HCT116 (cell line): ENCODE data around the gene SLC24A3. TPM values are rescaled to one million over a fixed set of nuclear protein-coding genes. Genes with fewer than 3 reads are reported as not detected.

Experiments
- ATAC-seq: fragments of 200-7000 bp; cut with Tn5 transposase; 2 replicates; pipeline ENCODE4 v1.9.1; 2020; ENCODE audit warnings: mild to moderate bottlenecking, moderate library complexity
- BruUV-seq: library from RNA; stranded (reverse); fragments of 400-500 nt; replicated peaks from 2 replicates; lab custom pipeline; 2021; lab: Mats Ljungman, UMichigan
- CTCF ChIA-PET: fragments of 300-600 bp; sonication (Branson Sonifier 250); formaldehyde crosslinking; loops from one replicate; lab custom pipeline; 2021; ENCODE audit warnings: antibody characterized with exemption; lab: Charles Lee
- POLR2A ChIA-PET: fragments of 300-600, 350-600 bp; sonication (Branson Sonifier 250); formaldehyde crosslinking; loops from one replicate; lab custom pipeline; 2021; ENCODE audit warnings: antibody characterized with exemption; lab: Charles Lee
- RAD21 ChIA-PET, 2 experiments: fragments of 300-600 bp; sonication (Branson Sonifier 250); formaldehyde crosslinking; loops; one replicate each; lab custom pipeline; 2023; ENCODE audit warnings: low total read pairs in 2 of 2; ENCODE audit not compliant: uncharacterized antibody in 2 of 2, unreplicated experiment in 2 of 2, low non-redundant PET in 1 of 2; lab: Charles Lee
- DNase-seq: peaks from one replicate; pipeline ENCODE4 v3.0.0-alpha.2; 2010; ENCODE audit warnings: low read depth, low spot score
- H2AFZ ChIP-seq: fragments of 200-600 bp; shearing (Covaris generic), sonication (generic); 2 replicates; pipeline ENCODE4 v1.6.1; 2017; ENCODE audit warnings: low read depth, mixed run types, mixed read lengths, antibody characterized with exemption, low read length; ENCODE audit not compliant: poor library complexity, severe bottlenecking
- H3K27ac ChIP-seq: 2 replicates; pipeline ENCODE4 v1.5.1; 2012; ENCODE audit warnings: low read depth, low read length
- H3K27me3 ChIP-seq: fragments of 200-600 bp; sonication (generic); 2 replicates; pipeline ENCODE4 v1.6.1; 2016; ENCODE audit warnings: mixed run types, low read length, mixed read lengths; ENCODE audit not compliant: insufficient read depth
- H3K36me3 ChIP-seq, 2 experiments: fragments of 200-500 bp in 1 of 2; fragments of 200-600 bp in 1 of 2; sonication (Bioruptor generic) in 1 of 2; sonication (generic) in 1 of 2; 2 replicates each; pipeline versions ENCODE4 v1.5.1 to v1.6.1; 2014 to 2016; ENCODE audit warnings: low read length in 2 of 2, inconsistent platforms in 1 of 2, mixed read lengths in 1 of 2, mixed run types in 1 of 2; ENCODE audit not compliant: insufficient read depth in 2 of 2, control insufficient read depth in 1 of 2
- H3K4me1 ChIP-seq, 2 experiments: fragments of 200-600 bp in 1 of 2; sonication (generic) in 1 of 2; 2 replicates each; pipeline versions ENCODE4 v1.5.1 to v1.6.1; 2012 to 2017; ENCODE audit warnings: low read length in 2 of 2, inconsistent platforms in 1 of 2, mild to moderate bottlenecking in 1 of 2, mixed read lengths in 1 of 2, mixed run types in 1 of 2, moderate library complexity in 1 of 2; ENCODE audit not compliant: insufficient read depth in 2 of 2, control insufficient read depth in 1 of 2
- H3K4me2 ChIP-seq: fragments of 200-600 bp; sonication (generic); 2 replicates; pipeline ENCODE4 v1.6.1; 2017; ENCODE audit warnings: mixed run types, low read length, mixed read lengths
- H3K4me3 ChIP-seq, 2 experiments: fragments of 200-600 bp in 1 of 2; sonication (generic) in 1 of 2; replicated peaks in 1 of 2; 2 replicates each; pipeline ENCODE4 v1.5.1; 2011 to 2016; ENCODE audit warnings: low read length in 2 of 2, control low read depth in 1 of 2, low read depth in 1 of 2, mild to moderate bottlenecking in 1 of 2, mixed read lengths in 1 of 2, mixed run types in 1 of 2
- H3K79me2 ChIP-seq: fragments of 200-600 bp; sonication (generic); 2 replicates; pipeline ENCODE4 v1.6.1; 2017; ENCODE audit warnings: mild to moderate bottlenecking, mixed run types, low read length, moderate library complexity, mixed read lengths; ENCODE audit not compliant: insufficient read depth
- H3K9ac ChIP-seq: fragments of 200-600 bp; sonication (generic); 2 replicates; pipeline ENCODE4 v1.6.1; 2016; ENCODE audit warnings: low read length, mixed read lengths
- H3K9me2 ChIP-seq: fragments of 200-600 bp; sonication (generic), shearing (Covaris generic); 2 replicates; pipeline ENCODE4 v1.6.1; 2017; ENCODE audit warnings: mixed run types, mild to moderate bottlenecking, moderate library complexity; ENCODE audit not compliant: insufficient read depth
- H3K9me3 ChIP-seq, 2 experiments: fragments of 200-500 bp in 1 of 2; fragments of 200-600 bp in 1 of 2; sonication (Bioruptor generic) in 1 of 2; sonication (generic) in 1 of 2; 2 replicates each; pipeline ENCODE4 v1.6.1; 2014 to 2017; ENCODE audit warnings: low read length in 2 of 2, mixed read lengths in 2 of 2, inconsistent platforms in 1 of 2, low read depth in 1 of 2, mild to moderate bottlenecking in 1 of 2, mixed run types in 1 of 2, moderate library complexity in 1 of 2; ENCODE audit not compliant: control insufficient read depth in 1 of 2, insufficient read depth in 1 of 2
- H4K20me1 ChIP-seq: fragments of 200-600 bp; sonication (generic), shearing (Covaris generic); 2 replicates; pipeline ENCODE4 v1.6.1; 2017; ENCODE audit warnings: mixed run types, mild to moderate bottlenecking, moderate library complexity; ENCODE audit not compliant: insufficient read depth
- CBX3 ChIP-seq: IDR thresholded peaks from 2 replicates; pipeline ENCODE4 v1.6.1; 2012; ENCODE audit warnings: low read depth
- CEBPB ChIP-seq: IDR thresholded peaks from 2 replicates; pipeline ENCODE4 v1.6.1; 2012; ENCODE audit warnings: low read depth
- ELF1 ChIP-seq: IDR thresholded peaks from 2 replicates; pipeline ENCODE4 v1.6.1; 2012; ENCODE audit warnings: low read depth, borderline replicate concordance
- EZH2phosphoT487 ChIP-seq: fragments of 200-600 bp; IDR thresholded peaks from 2 replicates; pipeline ENCODE4 v1.6.1; 2018; ENCODE audit warnings: antibody characterized with exemption, borderline replicate concordance
- FOSL1 ChIP-seq: IDR thresholded peaks from 2 replicates; pipeline ENCODE4 v1.6.1; 2012; ENCODE audit warnings: low read depth
- JUND ChIP-seq: IDR thresholded peaks from 2 replicates; pipeline ENCODE4 v1.6.1; 2012
- POLR2A ChIP-seq: IDR thresholded peaks from 2 replicates; pipeline ENCODE4 v1.7.0; 2011; ENCODE audit warnings: borderline replicate concordance; ENCODE audit not compliant: insufficient read depth, insufficient read length; ENCODE audit errors: extremely low read depth
- POLR2AphosphoS5 ChIP-seq: IDR thresholded peaks from 2 replicates; pipeline ENCODE4 v1.6.1; 2011; ENCODE audit warnings: mild to moderate bottlenecking, low read depth, low read length, moderate library complexity
- RAD21 ChIP-seq: IDR thresholded peaks from 2 replicates; pipeline ENCODE4 v1.6.1; 2012; ENCODE audit warnings: low read depth, mild to moderate bottlenecking
- SIN3A ChIP-seq: IDR thresholded peaks from 2 replicates; pipeline ENCODE4 v1.6.1; 2012; ENCODE audit warnings: low read depth
- SP1 ChIP-seq: IDR thresholded peaks from 2 replicates; pipeline ENCODE4 v1.6.1; 2012; ENCODE audit warnings: low read depth
- SRF ChIP-seq: IDR thresholded peaks from 2 replicates; pipeline ENCODE4 v1.6.1; 2012; ENCODE audit warnings: low read depth
- YY1 ChIP-seq: IDR thresholded peaks from 2 replicates; pipeline ENCODE4 v1.6.1; 2011; ENCODE audit warnings: low read length, low read depth, moderate library complexity, mild to moderate bottlenecking; ENCODE audit not compliant: insufficient replicate concordance; ENCODE audit errors: extremely low read depth
- ZNF274 ChIP-seq: fragments of 200-500 bp; sonication (Bioruptor generic); IDR thresholded peaks from 2 replicates; pipeline ENCODE4 v1.6.1; 2014; ENCODE audit warnings: mild to moderate bottlenecking, low read depth, low read length, inconsistent platforms
- intact Hi-C: fragments of 100-400 bp; cut with micrococcal nuclease; formaldehyde crosslinking; loops from 2 replicates; pipeline ENCODE4 v1.10.0; 2022
- total RNA-seq: library from RNA; stranded (reverse); gene quantifications from one replicate; pipeline ENCODE4 v1.2.1, GENCODE V29; 2021; ENCODE audit not compliant: unreplicated experiment
- TF ChIP-seq, protein P1 (sequence below): IDR thresholded peaks from 2 replicates; pipeline ENCODE4 v1.6.1; 2011; ENCODE audit warnings: mild to moderate bottlenecking, low read length, moderate library complexity; ENCODE audit not compliant: insufficient replicate concordance; ENCODE audit errors: extremely low read depth
- TF ChIP-seq, protein P2 (sequence below), 3 experiments: fragments of 200-600 bp in 1 of 3; sonication (generic) in 1 of 3; IDR thresholded peaks in 2 of 3; conservative IDR thresholded peaks in 1 of 3; 2 replicates each; pipeline ENCODE4 v1.5.1; 2012 to 2017; ENCODE audit warnings: low read depth in 2 of 3, low read length in 2 of 3, antibody characterized with exemption in 1 of 3, borderline replicate concordance in 1 of 3, control low read depth in 1 of 3, mild to moderate bottlenecking in 1 of 3, mixed read lengths in 1 of 3, mixed run types in 1 of 3, moderate library complexity in 1 of 3; ENCODE audit not compliant: insufficient read depth in 1 of 3
- TF ChIP-seq, protein P3 (sequence below): IDR thresholded peaks from 2 replicates; pipeline ENCODE4 v1.6.1; 2012
- TF ChIP-seq, protein P4 (sequence below): IDR thresholded peaks from 2 replicates; pipeline ENCODE4 v1.6.1; 2012; ENCODE audit warnings: low read depth
- TF ChIP-seq, protein P5 (sequence below): IDR thresholded peaks from 2 replicates; pipeline ENCODE4 v1.6.1; 2012

The SLC24A3 gene
- total RNA-seq, 1 experiment from 2014 or later = not detected

DNA sequence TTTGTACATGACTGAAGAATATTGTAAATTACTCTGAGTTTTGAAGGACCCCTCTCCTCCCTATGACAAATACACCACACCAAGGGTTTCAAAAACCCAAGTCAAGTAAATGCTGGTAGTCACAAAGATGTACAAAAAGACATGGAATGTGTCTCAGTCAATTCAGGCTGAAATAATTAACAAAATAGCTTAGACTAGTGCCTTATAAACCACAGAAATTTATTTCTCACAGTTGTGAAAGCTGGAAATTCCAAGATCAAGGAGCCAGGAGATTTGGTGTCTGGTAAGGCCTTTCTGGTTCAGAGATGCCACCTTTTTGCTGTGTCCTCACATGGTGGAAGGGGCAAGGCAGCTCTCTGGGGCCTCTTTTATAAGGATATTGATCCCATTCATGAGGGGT, 343.3 kb downstream of the SLC24A3 start:
- CTCF ChIA-PET = no interaction called here
- H4K20me1 ChIP-seq = no peaks in the 10 kb centered on the region

More for the DNA sequence above, 343.3 kb downstream of the SLC24A3 start:
- Histone ChIP-seq H3K4me3 (no peak overlapping the region), H3K9me2 (no peaks in the 10 kb centered on the region), H3K27me3 (peaks cover 3% of the 10 kb centered on the region; the same call in 1 of the 2 replicates), H3K4me2 (no peak overlapping the region), H3K36me3 (no peaks in the 10 kb centered on the region), H2AFZ (no peak overlapping the region), H3K9me3 (no peaks in the 10 kb centered on the region), H3K79me2 (no peaks in the 10 kb centered on the region), H3K9ac (no peak overlapping the region), H3K4me1 (no peaks in the 10 kb centered on the region), H3K27ac (no peak overlapping the region)
- RAD21 ChIA-PET = no interaction called here
- intact Hi-C loops = no loop called here
- POLR2A ChIA-PET = no interaction called here
- no peak for DNase-seq
- TF ChIP-seq POLR2A (no peak), ZNF274 (no peak), JUND (no peak), CEBPB (no peak), FOSL1 (no peak), SIN3A (no peak), ELF1 (no peak), EZH2phosphoT487 (no peak), CBX3 (no peak), RAD21 (no peak), SRF (no peak), POLR2AphosphoS5 (no peak), SP1 (no peak), YY1 (no peak)
- TF ChIP-seq, protein P1, sequence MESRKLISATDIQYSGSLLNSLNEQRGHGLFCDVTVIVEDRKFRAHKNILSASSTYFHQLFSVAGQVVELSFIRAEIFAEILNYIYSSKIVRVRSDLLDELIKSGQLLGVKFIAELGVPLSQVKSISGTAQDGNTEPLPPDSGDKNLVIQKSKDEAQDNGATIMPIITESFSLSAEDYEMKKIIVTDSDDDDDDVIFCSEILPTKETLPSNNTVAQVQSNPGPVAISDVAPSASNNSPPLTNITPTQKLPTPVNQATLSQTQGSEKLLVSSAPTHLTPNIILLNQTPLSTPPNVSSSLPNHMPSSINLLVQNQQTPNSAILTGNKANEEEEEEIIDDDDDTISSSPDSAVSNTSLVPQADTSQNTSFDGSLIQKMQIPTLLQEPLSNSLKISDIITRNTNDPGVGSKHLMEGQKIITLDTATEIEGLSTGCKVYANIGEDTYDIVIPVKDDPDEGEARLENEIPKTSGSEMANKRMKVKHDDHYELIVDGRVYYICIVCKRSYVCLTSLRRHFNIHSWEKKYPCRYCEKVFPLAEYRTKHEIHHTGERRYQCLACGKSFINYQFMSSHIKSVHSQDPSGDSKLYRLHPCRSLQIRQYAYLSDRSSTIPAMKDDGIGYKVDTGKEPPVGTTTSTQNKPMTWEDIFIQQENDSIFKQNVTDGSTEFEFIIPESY = no peak
- TF ChIP-seq, protein P2, sequence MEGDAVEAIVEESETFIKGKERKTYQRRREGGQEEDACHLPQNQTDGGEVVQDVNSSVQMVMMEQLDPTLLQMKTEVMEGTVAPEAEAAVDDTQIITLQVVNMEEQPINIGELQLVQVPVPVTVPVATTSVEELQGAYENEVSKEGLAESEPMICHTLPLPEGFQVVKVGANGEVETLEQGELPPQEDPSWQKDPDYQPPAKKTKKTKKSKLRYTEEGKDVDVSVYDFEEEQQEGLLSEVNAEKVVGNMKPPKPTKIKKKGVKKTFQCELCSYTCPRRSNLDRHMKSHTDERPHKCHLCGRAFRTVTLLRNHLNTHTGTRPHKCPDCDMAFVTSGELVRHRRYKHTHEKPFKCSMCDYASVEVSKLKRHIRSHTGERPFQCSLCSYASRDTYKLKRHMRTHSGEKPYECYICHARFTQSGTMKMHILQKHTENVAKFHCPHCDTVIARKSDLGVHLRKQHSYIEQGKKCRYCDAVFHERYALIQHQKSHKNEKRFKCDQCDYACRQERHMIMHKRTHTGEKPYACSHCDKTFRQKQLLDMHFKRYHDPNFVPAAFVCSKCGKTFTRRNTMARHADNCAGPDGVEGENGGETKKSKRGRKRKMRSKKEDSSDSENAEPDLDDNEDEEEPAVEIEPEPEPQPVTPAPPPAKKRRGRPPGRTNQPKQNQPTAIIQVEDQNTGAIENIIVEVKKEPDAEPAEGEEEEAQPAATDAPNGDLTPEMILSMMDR (IDR thresholded peaks at IDR 0.05 in 2 of 3, conservative IDR thresholded peaks at IDR 0.05 in 1 of 3; ENCODE audit: borderline replicate concordance in 1 of 3, insufficient read depth in 1 of 3, low read depth in 2 of 3, low read length in 2 of 3) = no peak
- TF ChIP-seq, protein P3, sequence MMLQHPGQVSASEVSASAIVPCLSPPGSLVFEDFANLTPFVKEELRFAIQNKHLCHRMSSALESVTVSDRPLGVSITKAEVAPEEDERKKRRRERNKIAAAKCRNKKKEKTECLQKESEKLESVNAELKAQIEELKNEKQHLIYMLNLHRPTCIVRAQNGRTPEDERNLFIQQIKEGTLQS = no peak
- TF ChIP-seq, protein P4, sequence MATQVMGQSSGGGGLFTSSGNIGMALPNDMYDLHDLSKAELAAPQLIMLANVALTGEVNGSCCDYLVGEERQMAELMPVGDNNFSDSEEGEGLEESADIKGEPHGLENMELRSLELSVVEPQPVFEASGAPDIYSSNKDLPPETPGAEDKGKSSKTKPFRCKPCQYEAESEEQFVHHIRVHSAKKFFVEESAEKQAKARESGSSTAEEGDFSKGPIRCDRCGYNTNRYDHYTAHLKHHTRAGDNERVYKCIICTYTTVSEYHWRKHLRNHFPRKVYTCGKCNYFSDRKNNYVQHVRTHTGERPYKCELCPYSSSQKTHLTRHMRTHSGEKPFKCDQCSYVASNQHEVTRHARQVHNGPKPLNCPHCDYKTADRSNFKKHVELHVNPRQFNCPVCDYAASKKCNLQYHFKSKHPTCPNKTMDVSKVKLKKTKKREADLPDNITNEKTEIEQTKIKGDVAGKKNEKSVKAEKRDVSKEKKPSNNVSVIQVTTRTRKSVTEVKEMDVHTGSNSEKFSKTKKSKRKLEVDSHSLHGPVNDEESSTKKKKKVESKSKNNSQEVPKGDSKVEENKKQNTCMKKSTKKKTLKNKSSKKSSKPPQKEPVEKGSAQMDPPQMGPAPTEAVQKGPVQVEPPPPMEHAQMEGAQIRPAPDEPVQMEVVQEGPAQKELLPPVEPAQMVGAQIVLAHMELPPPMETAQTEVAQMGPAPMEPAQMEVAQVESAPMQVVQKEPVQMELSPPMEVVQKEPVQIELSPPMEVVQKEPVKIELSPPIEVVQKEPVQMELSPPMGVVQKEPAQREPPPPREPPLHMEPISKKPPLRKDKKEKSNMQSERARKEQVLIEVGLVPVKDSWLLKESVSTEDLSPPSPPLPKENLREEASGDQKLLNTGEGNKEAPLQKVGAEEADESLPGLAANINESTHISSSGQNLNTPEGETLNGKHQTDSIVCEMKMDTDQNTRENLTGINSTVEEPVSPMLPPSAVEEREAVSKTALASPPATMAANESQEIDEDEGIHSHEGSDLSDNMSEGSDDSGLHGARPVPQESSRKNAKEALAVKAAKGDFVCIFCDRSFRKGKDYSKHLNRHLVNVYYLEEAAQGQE = no peak
- TF ChIP-seq, protein P5, sequence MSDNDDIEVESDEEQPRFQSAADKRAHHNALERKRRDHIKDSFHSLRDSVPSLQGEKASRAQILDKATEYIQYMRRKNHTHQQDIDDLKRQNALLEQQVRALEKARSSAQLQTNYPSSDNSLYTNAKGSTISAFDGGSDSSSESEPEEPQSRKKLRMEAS = no peak
- ATAC-seq = no peak
- no TSS peak for BruUV-seq
